GM19238 (cell line): Measurements from ENCODE around the gene SRMS.
"Not testable (repeated sequence)": the region's sequence is repeated elsewhere in the genome, so short reads cannot be mapped to it uniquely, and the experiment has no call there.

ENCODE experiments used
- DNase-seq: peaks from one replicate; pipeline ENCODE4 v3.0.0; 2011; ENCODE audit warnings: low spot score; ENCODE audit not compliant: insufficient read length

Gene SRMS

GRCh38 chr20:63579017-63579694 lies 31.6 kb upstream of the SRMS start:
- no peak for DNase-seq

DNA sequence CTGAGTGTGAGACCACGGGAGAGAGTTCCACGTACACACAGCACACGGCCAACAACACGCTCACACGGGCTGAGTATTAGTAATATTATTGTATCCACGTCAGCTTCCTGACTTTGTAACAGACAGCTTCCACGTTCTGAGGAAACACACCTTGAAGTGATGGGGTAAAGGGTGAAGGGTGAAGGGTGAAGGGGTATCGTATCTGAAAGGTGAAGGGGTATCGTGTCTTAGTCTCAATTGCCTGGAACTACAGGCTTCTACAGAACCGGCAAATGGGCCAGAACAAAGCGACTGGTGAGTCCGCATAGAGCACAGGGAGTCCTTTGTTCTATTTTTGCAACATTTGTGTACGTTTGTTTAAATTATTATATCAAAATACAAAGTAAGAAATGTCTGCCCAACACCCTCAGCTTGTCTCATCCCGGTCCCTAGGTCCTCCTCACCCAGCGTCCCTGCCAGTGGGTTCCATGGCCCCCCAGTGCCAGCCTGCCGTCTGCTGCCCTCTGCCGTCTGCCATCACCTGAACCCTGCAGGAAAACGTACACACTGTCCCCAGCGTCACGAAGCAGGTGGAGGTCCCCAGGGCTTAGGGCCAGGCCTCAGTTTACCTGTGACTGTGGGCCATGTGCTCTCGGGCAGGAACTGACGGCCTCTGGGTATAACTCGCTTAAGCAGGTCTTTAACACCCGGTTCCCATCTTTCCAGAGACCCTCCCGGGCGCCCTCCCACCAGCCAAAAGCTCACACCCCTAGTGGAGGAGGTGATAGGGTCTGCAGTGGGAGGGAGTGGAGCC lies 30.9 kb upstream of the SRMS start:
- no peak for DNase-seq

DNA sequence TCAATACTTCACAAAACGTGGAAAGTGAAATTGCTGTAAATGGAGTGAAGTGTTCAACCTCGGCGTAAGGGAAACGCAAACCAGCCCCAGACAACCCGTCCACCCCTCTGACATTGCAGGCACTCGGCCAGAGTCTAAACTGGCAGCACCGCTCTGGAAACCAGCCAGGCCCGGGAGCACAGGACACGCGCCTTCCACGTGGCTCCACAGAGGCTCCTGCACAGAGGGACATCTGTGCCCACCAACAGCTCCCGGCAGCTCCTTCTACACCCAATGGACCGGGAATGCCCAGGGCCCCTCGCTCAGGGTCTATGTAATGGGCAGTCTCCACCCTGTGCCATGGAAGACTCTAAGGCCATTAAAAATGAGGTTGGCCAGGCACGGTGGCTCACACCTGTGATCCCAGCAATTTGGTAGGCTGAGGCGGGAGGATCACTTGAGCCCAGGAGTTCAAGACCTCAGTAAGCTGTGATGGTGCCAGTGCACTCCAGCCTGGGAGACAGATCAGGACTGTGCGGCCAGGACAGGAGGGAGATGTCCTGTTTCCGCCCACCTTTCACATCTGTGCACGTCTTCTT lies 29.9 kb upstream of the SRMS start:
- DNase-seq, result no peak

GRCh38 chr20:63576311-63576710 lies 28.8 kb upstream of the SRMS start:
- DNase-seq, result no peak

DNA sequence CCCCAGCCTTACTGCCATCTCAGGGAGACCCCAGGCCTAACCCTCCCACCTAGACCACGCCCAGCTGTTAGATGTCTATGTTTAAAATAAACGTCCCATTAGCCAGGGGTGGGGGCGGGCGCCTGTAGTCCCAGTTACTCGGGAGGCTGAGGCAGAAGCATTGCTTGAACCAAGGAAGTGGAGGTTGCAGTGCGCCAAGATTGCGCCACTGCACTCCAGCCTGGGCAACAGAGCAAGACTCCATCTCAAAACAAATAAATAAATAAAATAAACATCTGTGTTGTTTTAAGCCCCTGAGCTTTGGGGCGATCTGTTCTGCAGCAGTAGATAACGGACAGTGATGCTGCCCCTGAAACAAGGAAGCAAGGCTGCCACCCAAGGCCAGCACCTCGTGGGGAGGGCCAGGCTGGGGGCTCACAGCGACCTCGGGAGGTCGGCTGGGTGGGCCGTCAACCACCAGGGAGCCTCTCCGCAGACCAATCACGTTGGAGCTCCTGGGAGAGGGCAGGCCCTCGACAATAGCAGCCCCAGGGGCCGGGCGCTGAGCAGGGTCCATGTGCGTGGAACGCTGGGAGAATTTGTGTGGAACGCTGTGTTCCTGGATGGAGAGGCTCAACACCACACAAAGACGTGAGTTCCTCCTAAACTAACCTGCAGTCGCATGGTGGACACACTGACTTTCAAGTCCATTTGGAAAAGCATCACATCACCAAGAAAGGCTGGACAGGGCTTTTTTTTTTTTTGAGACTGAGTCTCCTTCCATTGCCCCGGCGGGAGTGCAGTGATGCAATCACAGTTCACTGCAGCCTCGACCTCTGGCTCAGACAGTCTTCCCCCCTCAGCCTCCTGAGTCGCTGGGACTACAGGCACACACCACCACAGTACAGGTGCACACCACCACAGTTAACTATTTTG lies 27.5 kb upstream of the SRMS start:
- DNase-seq, result no peak

- DNase-seq, result peak; percentile 82
These were observed 26.7 kb upstream of the SRMS start, which contains the start of gene HELZ2 for GRCh38 chr20:63574156-63574828. TSS of gene HELZ2 (minus strand) at chr20:63574239. CDS start at chr20:63572385, 1,854 bp downstream.

GRCh38 chr20:63573647-63574131 lies 26.1 kb upstream of the SRMS start:
- DNase-seq, result no peak

- no peak for DNase-seq
These were observed 25.5 kb upstream of the SRMS start for GRCh38 chr20:63572788-63573646.

DNA sequence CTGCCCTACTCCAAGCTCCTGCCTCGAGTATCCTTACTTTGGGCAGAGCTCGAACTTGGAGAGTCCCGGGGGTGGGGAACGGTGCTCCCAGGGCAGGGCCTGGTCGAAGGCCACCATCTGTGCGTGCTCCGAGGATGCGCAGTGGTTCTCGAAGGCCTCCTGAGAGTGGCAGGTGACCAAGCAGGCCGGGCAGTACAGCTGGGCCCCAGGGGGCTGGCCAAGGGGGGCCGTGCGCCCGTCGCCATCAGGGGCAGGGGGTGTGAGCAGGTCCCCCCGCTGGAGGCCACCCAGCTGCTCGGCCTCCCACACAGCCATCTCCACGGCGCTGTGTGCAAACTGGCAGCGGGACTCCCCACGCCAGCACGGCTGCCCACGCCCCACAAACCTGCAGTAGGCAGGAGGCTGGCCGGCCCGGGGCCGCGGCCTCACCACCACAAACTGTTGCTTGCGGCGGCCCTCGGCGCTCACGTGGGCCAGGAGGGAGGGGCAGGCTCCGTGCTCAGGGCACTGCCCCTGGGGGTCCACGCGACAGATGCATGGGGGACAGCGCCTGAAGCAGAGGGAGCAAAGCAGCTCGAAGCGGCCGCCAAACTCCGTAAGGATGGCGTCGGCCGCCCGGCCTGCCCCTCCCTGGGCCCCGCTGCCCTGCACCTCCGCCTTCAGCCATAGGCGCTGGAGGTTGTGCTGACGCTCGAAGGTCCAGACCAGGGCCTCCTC lies 24.7 kb upstream of the SRMS start:
- DNase-seq, result no peak

DNA sequence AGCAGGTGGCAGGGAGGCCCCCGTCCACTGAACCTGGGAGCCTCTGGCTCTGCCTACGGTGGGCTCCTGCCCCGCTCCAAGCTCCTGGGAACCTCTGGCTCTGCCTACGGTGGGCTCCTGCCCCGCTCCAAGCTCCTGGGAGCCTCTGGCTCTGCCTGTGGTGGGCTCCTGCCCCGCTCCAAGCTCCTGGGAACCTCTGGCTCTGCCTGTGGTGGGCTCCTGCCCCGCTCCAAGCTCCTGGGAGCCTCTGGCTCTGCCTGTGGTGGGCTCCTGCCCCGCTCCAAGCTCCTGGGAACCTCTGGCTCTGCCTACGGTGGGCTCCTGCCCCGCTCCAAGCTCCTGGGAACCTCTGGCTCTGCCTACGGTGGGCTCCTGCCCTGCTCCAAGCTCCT lies 23.5 kb upstream of the SRMS start:
- not testable (repeated sequence) for DNase-seq

DNA sequence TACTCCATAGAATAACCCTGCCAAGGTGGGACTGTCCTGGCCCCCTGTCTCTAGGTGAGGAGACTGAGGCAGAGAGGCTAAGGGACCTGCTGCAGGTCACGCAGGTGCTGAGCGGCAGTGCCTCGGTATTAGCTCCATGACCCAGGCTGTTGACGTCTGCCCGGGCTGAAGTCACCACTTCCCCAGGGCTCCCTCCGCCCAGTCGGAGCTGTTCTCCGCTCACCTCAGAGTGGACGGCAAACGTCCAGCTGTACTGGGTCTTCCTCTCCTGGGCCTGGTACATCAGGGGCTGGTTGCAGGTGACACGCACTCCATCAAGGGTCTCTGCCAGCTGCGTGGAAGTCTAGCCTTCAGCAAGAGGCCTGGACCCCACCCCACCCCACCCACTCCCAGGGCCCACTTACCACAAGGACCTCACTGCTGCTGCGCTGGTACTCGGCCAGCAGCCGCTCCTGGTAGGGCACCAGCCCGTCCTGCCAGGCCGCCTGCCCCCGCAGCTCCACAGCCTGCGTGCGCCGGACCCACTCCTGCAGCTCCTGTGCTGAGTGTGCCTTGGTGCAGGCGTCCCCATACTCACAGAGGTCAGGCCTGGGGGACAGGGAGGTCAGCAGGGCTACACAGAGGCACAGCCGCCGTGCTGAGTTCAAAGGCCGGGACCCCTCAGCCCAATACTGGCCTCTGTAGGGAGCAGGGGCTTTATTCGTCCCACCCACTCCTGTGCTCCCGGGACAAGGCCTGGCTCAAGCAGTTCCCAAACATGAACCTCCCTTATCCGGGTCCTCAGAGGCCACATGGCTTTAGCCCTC lies 22.9 kb upstream of the SRMS start:
- DNase-seq, result no peak

DNA sequence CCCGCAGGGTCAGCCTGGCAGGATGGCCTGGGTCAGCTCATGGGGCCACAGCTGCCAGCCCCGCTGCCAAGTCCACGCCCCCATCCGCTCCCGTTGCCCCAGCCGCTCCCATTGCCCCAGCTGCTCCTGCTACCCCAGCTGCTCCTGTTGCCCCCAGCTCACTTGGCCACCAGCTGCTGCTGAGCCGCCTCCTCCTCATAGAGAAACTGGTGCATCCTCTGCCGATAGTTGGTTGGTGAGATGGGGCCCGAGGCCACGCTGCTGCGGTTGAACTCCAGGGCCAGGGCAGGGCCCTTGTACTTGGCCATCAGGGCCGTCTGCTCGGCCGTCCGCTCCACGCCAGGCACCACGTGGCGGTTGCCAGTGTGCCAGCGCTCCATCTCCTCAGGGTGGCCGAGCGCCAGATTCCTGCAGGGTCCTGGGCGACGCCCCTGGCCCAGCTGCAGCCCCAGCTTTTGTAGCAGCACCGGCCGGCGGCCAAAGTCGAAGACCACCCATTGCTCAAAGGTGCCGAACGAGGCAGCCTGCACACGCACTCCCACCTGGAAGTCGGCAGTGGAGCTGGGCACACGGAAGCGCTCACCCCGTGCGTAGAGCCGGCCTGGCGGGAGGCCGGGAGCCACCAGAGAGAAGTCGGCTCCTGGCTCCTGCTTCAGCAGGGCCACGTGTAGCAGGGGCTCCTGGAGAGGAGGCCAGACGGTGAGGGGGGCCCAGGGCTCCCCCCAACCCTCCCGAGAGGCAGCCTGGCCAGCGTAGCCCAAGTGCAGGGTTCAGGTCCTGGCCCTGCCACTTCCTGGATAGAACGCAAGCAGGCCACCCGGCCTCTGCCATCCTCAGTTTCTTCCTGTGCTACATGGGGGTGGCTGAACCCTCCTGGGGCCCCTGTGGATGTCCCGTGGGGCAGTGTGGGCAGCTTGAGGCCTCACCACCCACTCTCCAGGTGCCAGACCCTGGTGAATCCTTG lies 21.7 kb upstream of the SRMS start:
- no peak for DNase-seq

DNA sequence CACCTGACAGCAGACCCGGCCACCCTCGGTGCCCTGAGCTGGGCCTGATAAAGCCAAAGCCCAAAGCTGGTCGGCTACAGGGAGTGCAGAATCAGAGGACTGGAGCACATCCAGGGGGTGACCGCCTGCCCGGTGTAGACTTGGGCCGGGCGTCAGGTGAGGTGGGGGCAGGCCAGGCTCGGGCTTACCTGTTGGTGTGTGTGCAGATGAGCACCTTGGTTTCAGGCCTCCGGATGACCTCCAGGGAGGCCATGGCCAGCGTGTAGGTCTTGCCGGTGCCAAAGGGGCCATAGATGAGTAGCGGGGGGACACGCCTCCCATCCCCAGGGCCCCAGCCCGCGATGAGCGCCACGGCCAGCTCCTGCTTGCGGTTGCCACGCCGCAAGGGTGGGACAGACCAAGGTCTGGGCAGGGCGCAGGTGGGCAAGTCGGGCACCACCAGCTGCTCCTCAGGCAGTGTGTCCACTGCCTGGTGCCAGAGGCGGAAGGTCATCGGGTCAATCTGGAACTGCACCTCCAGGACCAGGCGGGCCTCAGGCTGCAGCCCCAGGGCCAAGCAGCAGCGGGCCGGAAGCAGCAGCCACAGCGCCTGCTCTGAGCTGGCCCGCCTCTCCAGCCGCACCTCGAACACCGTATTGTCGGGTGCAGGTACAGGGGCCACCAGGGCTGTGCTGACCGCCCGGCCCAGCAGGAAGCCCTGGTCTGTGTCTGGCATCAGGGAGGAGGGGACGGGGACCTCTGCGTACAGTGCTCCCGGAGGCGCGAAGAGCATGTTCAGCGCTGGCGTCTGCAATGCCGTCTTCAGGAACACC lies 20.8 kb upstream of the SRMS start:
- DNase-seq, result no peak

GRCh38 chr20:63567386-63568169 lies 20.0 kb upstream of the SRMS start:
- peak; percentile 71 for DNase-seq

DNA sequence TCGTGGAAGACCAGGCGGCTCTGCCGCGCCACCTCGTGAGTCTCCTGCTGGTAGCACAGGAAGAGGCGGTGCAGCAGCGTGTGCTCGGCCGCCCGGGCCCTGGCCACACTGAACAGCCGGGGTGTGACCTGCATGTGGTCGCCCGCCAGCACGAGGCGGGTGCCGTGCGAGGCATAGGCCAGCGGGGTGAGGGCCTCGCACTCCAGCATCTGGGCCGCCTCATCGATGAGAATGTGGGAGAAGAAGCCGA lies 19.5 kb upstream of the SRMS start:
- DNase-seq, result no peak
